PC-9 (cell line): Measurements from ENCODE around the gene PARVG.

Source experiments
- CTCF ChIP-seq: fragments of 200-600 bp; sonication (generic); conservative IDR thresholded peaks from 2 replicates; pipeline ENCODE4 v1.6.1; 2017; ENCODE audit warnings: mixed run types, antibody characterized with exemption, mild to moderate bottlenecking, moderate library complexity
- EZH2 ChIP-seq: fragments of 200-600 bp; sonication (generic); IDR thresholded peaks from 2 replicates; pipeline ENCODE4 v1.8.0; 2017; ENCODE audit warnings: antibody characterized with exemption, low read depth

GRCh38 chr22:44200451-44200850 is 19.7 kb downstream of the PARVG start:
- TF ChIP-seq EZH2 (no peak), CTCF (no peak)
